Tibial artery (tissue), 4 donors: ENCODE data around the gene PPY.
"Not testable (repeated sequence)": the region's sequence is repeated elsewhere in the genome, so short reads cannot be mapped to it uniquely, and the experiment has no call there.

Experiments
- DNase-seq, 2 donors: peaks; one replicate each; pipeline ENCODE4 v3.0.0-alpha.2; 2019
- H3K27ac ChIP-seq, 2 donors: fragments of 200-600 bp; sonication (generic) in 1 of 2; 1 replicate in 1 of 2; 2 replicates in 1 of 2; pipeline ENCODE4 v1.5.1; 2018 to 2019; ENCODE audit warnings: mild to moderate bottlenecking in 1 of 2
- H3K27me3 ChIP-seq, 2 donors: fragments of 200-600 bp; sonication (generic) in 1 of 2; one replicate each; pipeline versions ENCODE4 v1.5.1 to v1.6.0; 2016 to 2019
- H3K36me3 ChIP-seq, 3 donors: fragments of 200-600 bp; sonication (generic) in 2 of 3; one replicate each; pipeline ENCODE4 v1.5.1; 2016 to 2019; ENCODE audit warnings: mild to moderate bottlenecking in 2 of 3
- H3K4me1 ChIP-seq, 4 donors: fragments of 200-600 bp; sonication (generic) in 2 of 4; 1 replicate in 3 of 4; 2 replicates in 1 of 4; pipeline ENCODE4 v1.5.1; 2016 to 2019
- H3K4me3 ChIP-seq, 2 donors: fragments of 200-600 bp; sonication (generic) in 1 of 2; 1 replicate in 1 of 2; 2 replicates in 1 of 2; pipeline ENCODE4 v1.5.1; 2018 to 2019; ENCODE audit warnings: mild to moderate bottlenecking in 2 of 2
- H3K9me3 ChIP-seq, 3 donors: fragments of 200-600 bp; sonication (generic) in 1 of 3; one replicate each; pipeline ENCODE4 v1.5.1; 2016 to 2019
- CTCF ChIP-seq, 2 experiments: fragments of 200-600 bp in 1 of 2; fragments of 450-650 bp in 1 of 2; IDR thresholded peaks; one replicate each; pipeline ENCODE4 v1.5.1; 2017 to 2019; ENCODE audit warnings: antibody characterized with exemption in 2 of 2, mild to moderate bottlenecking in 1 of 2, moderate library complexity in 1 of 2
- intact Hi-C: fragments of 100-400 bp; cut with DNase I; formaldehyde crosslinking; loops from one replicate; pipeline ENCODE4 v1.15.0; 2023; ENCODE audit warnings: low total_unique reads

PPY gene

GRCh38 chr17:43970366-43970765 is 28.1 kb upstream of the PPY start:
- no peak for DNase-seq
- Histone ChIP-seq H3K27ac (no peak overlapping the region), H3K36me3 (no peaks in the 10 kb centered on the region), H3K4me1 (no peaks in the 10 kb centered on the region), H3K4me3 (no peak overlapping the region), H3K9me3 (no peaks in the 10 kb centered on the region), H3K27me3 (peaks cover 0 to 38% of the 10 kb centered on the region in 2 donors)
- intact Hi-C loops, result no loop called here
- TF ChIP-seq CTCF (IDR thresholded peaks at IDR 0.05), result no peak

DNA sequence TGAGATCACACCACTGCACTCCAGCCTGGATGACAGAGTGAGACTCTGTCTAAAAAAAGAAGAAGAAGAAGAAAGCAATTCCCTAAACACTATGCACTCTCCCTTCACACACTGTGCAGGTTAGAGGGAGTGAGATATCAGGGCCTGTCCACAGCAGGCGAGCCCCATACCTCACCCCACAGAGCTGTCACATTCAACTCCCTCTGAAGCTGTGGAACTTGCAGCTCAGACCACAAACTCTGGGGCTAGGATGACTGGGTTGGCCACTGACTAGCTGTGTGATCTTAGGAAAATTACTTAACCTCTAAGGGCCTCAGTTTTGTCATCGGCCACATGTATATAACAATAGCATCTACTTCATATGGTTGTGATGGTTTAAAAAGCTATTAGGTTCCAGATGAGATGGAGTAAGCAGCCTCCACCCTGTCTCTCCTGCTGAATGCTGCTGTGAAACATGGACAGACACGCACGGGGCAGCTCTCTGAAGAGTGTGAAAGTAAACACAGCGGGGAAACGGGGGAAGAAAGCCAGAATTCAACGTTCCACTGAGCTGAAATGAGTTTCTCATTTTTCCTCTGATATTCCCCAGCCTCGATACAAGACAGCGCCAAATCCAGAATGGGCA is 25.1 kb upstream of the PPY start:
- H3K4me1 ChIP-seq, result no peaks in the 10 kb centered on the region
- H3K9me3 ChIP-seq, result no peaks in the 10 kb centered on the region
- no peaks in the 10 kb centered on the region for H3K36me3 ChIP-seq
- peaks cover 0 to 27% of the 10 kb centered on the region in 2 donors for H3K27me3 ChIP-seq
- intact Hi-C loops, result no loop called here
- H3K27ac ChIP-seq, result no peak overlapping the region
- H3K4me3 ChIP-seq, result no peak overlapping the region
- no peak for TF ChIP-seq CTCF (IDR thresholded peaks at IDR 0.05)
- DNase-seq, result no peak

- no peaks in the 10 kb centered on the region for H3K9me3 ChIP-seq
- peaks cover 0 to 34% of the 10 kb centered on the region in 2 donors for H3K27me3 ChIP-seq
- no peaks in the 10 kb centered on the region for H3K36me3 ChIP-seq
- DNase-seq, result no peak
- H3K4me1 ChIP-seq, result no peaks in the 10 kb centered on the region
- no peak overlapping the region for H3K27ac ChIP-seq
- intact Hi-C loops, result no loop called here
- TF ChIP-seq CTCF (IDR thresholded peaks at IDR 0.05), result no peak
- H3K4me3 ChIP-seq, result no peak overlapping the region
Observed at GRCh38 chr17:43966276-43966675, 24.0 kb upstream of the PPY start.

- TF ChIP-seq CTCF (IDR thresholded peaks at IDR 0.05), result no peak
- Histone ChIP-seq H3K4me3 (no peak overlapping the region), H3K27ac (no peak overlapping the region), H3K9me3 (no peaks in the 10 kb centered on the region), H3K27me3 (peaks cover 0 to 44% of the 10 kb centered on the region in 2 donors), H3K36me3 (no peaks in the 10 kb centered on the region), H3K4me1 (no peaks in the 10 kb centered on the region)
- no peak for DNase-seq
- intact Hi-C loops, result no loop called here
Observed at GRCh38 chr17:43962479-43962878, 20.2 kb upstream of the PPY start.

GRCh38 chr17:43961954-43962353 is 19.7 kb upstream of the PPY start:
- peaks cover 0 to 41% of the 10 kb centered on the region in 2 donors for H3K27me3 ChIP-seq
- H3K4me1 ChIP-seq, result no peaks in the 10 kb centered on the region
- intact Hi-C loops, result no loop called here
- no peaks in the 10 kb centered on the region for H3K9me3 ChIP-seq
- H3K27ac ChIP-seq, result no peak overlapping the region
- H3K36me3 ChIP-seq, result no peaks in the 10 kb centered on the region
- no peak for DNase-seq
- H3K4me3 ChIP-seq, result no peak overlapping the region
- no peak for TF ChIP-seq CTCF (IDR thresholded peaks at IDR 0.05)

DNA sequence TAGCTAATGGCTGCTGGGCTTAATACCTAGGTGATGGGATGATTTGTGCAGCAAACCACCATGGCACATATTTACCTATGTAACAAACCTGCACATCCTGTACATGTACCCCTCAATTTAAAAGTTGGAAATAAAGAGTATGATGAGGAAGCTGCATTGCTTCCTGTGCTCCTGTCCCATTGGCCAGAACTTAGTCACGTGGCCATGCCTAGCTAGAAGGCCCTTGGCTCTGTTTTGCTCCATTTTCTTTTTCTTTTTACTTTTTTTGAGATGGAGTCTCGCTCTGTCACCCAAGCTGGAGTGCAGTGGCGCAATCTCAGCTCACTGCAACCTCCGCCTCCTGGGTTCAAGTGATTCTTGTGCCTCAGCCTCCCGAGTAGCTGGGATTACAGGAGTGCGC is 19.0 kb upstream of the PPY start:
- intact Hi-C loops, H3K36me3 ChIP-seq, H3K27ac ChIP-seq, H3K4me1 ChIP-seq, DNase-seq, H3K9me3 ChIP-seq, H3K4me3 ChIP-seq: not testable (repeated sequence)
- H3K27me3 ChIP-seq, result peaks cover 0 to 39% of the 10 kb centered on the region in 2 donors
